NCI-H2029 treated with DMSO at 0.1 percent for 48 hours (cell line): ENCODE measurements around the gene SGTA.
"Not testable (repeated sequence)": the region's sequence is repeated elsewhere in the genome, so short reads cannot be mapped to it uniquely, and the experiment has no call there.

ENCODE experiments used
- DNase-seq: peaks from one replicate; lab custom pipeline; 2025; lab: John Stamatoyannopoulos, UW

SGTA gene

GRCh38 chr19:2723747-2724146 lies 59.3 kb downstream of the SGTA start:
- no peak for DNase-seq

- no peak for DNase-seq
These were observed 59.7 kb downstream of the SGTA start for GRCh38 chr19:2723345-2723715.

- no peak for DNase-seq
These were observed 60.3 kb downstream of the SGTA start for GRCh38 chr19:2722541-2723344.

GRCh38 chr19:2721570-2722540 lies 61.2 kb downstream of the SGTA start:
- DNase-seq, result no peak

GRCh38 chr19:2720777-2721569 lies 62.1 kb downstream of the SGTA start, which contains the start of gene DIRAS1:
Gene DIRAS1 (minus strand): TSS chr19:2721372. CDS start chr19:2717806, 3,566 bp downstream.
- no peak for DNase-seq

- DNase-seq, result no peak
These were observed 62.9 kb downstream of the SGTA start for GRCh38 chr19:2719920-2720776.

GRCh38 chr19:2719232-2719735 lies 63.8 kb downstream of the SGTA start:
- no peak for DNase-seq

GRCh38 chr19:2717638-2718541 lies 65.2 kb downstream of the SGTA start:
- no peak for DNase-seq

- DNase-seq, result no peak
These were observed 66.1 kb downstream of the SGTA start for GRCh38 chr19:2716722-2717637.

- DNase-seq, result no peak
These were observed 66.8 kb downstream of the SGTA start for GRCh38 chr19:2716275-2716650.

- DNase-seq, result no peak
These were observed 67.4 kb downstream of the SGTA start for GRCh38 chr19:2715470-2716274.

GRCh38 chr19:2714531-2715269 lies 68.4 kb downstream of the SGTA start:
- DNase-seq, result no peak

GRCh38 chr19:2714102-2714501 lies 69.0 kb downstream of the SGTA start:
- DNase-seq, result not testable (repeated sequence)

- not testable (repeated sequence) for DNase-seq
These were observed 69.9 kb downstream of the SGTA start for GRCh38 chr19:2713170-2713569.

GRCh38 chr19:2711875-2712205 lies 71.2 kb downstream of the SGTA start:
- DNase-seq, result no peak

- DNase-seq, result no peak
These were observed 71.8 kb downstream of the SGTA start for GRCh38 chr19:2711172-2711874.

GRCh38 chr19:2706251-2706650 lies 76.8 kb downstream of the SGTA start:
- DNase-seq, result no peak
